DOHH2 (cell line): ENCODE measurements around the gene NIPBL.
"Not testable (repeated sequence)": the region's sequence is repeated elsewhere in the genome, so short reads cannot be mapped to it uniquely, and the experiment has no call there.

ENCODE experiments used
- H3F3A ChIP-seq: fragments of 200-600 bp; sonication (generic), shearing (Covaris generic); 2 replicates; pipeline ENCODE4 v1.6.0; 2016; ENCODE audit warnings: antibody characterized with exemption, mild to moderate bottlenecking; ENCODE audit not compliant: control insufficient read depth, insufficient read depth
- H3K27ac ChIP-seq: fragments of 200-600 bp; sonication (generic); 2 replicates; pipeline ENCODE4 v1.5.1; 2014; ENCODE audit warnings: low read depth, mild to moderate bottlenecking, low read length, moderate library complexity
- H3K27me3 ChIP-seq: fragments of 200-600 bp; sonication (generic); 2 replicates; pipeline ENCODE4 v1.6.1; 2014; ENCODE audit warnings: mild to moderate bottlenecking, low read length, mixed read lengths; ENCODE audit not compliant: control insufficient read depth
- H3K36me3 ChIP-seq: fragments of 200-600 bp; sonication (generic); 2 replicates; pipeline ENCODE4 v1.6.1; 2014; ENCODE audit warnings: mild to moderate bottlenecking, low read length, moderate library complexity, mixed read lengths; ENCODE audit not compliant: control insufficient read depth
- H3K4me1 ChIP-seq: fragments of 200-600 bp; sonication (generic); 2 replicates; pipeline ENCODE4 v1.6.1; 2014; ENCODE audit warnings: mild to moderate bottlenecking, low read length, mixed read lengths; ENCODE audit not compliant: control insufficient read depth
- H3K4me2 ChIP-seq: fragments of 200-600 bp; sonication (generic); 2 replicates; pipeline ENCODE4 v1.6.0; 2014; ENCODE audit warnings: mild to moderate bottlenecking, low read length, moderate library complexity
- H3K4me3 ChIP-seq: fragments of 200-600 bp; sonication (generic); 2 replicates; pipeline ENCODE4 v1.5.1; 2014; ENCODE audit warnings: mild to moderate bottlenecking, low read length, mixed read lengths
- H3K79me2 ChIP-seq: fragments of 200-600 bp; sonication (generic); 2 replicates; pipeline ENCODE4 v1.6.1; 2014; ENCODE audit warnings: mild to moderate bottlenecking, low read length, mixed read lengths; ENCODE audit not compliant: control insufficient read depth
- H3K9me2 ChIP-seq: fragments of 200-600 bp; sonication (generic); replicated peaks from 2 replicates; pipeline ENCODE4 v1.6.1; 2014; ENCODE audit warnings: mild to moderate bottlenecking, low read length, mixed read lengths; ENCODE audit not compliant: control insufficient read depth
- H3K9me3 ChIP-seq: fragments of 200-600 bp; sonication (generic); 2 replicates; pipeline ENCODE4 v1.6.1; 2014; ENCODE audit warnings: antibody characterized with exemption, low read length, mixed read lengths; ENCODE audit not compliant: control insufficient read depth, insufficient read depth
- H4K20me1 ChIP-seq: fragments of 200-600 bp; sonication (generic); 2 replicates; pipeline ENCODE4 v1.6.0; 2014; ENCODE audit warnings: low read depth, mild to moderate bottlenecking, antibody characterized with exemption, low read length, moderate library complexity; ENCODE audit not compliant: control insufficient read depth, insufficient read depth
- CTCF ChIP-seq: fragments of 200-600 bp; sonication (generic); IDR thresholded peaks from one replicate; pipeline ENCODE4 v1.5.1; 2014; ENCODE audit warnings: antibody characterized with exemption, mild to moderate bottlenecking, low read depth, low read length; ENCODE audit not compliant: poor library complexity, severe bottlenecking
- EZH2phosphoT487 ChIP-seq: fragments of 200-600 bp; sonication (generic); IDR thresholded peaks from 2 replicates; pipeline ENCODE4 v1.6.1; 2017; ENCODE audit warnings: borderline replicate concordance, mild to moderate bottlenecking, antibody characterized with exemption, low read length, moderate library complexity, mixed read lengths

The NIPBL gene

DNA sequence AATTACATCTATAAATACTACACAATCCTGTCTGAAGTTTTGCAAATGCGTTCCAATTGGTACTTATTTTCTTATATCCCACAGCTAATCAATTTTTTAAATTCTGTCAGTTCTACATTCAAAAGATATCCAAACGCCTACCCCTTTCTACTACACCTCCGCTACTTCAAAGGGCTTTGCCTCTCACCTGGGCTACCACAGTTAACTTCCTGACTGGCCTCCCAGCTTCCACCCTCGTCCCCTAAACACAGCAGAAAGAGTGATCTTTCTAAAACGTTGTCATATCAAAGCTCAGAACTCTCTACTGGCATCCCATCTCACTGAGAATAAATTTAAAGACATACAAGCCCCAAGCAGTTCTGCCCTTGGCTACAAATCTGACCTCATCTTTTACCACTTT, 32.3 kb upstream of the NIPBL start:
- TF ChIP-seq CTCF: no peak
- TF ChIP-seq EZH2phosphoT487: no peak
- no peaks in the 10 kb centered on the region for H3K27me3 ChIP-seq
- H3K36me3 ChIP-seq: no peaks in the 10 kb centered on the region
- H3K9me3 ChIP-seq: no peaks in the 10 kb centered on the region
- no peak overlapping the region for H3K27ac ChIP-seq
- no peak overlapping the region for H3K4me2 ChIP-seq
- no peaks in the 10 kb centered on the region for H3K79me2 ChIP-seq
- peaks cover 26% of the 10 kb centered on the region for H3K4me1 ChIP-seq
- H3K4me3 ChIP-seq: no peak overlapping the region
- H4K20me1 ChIP-seq: no peaks in the 10 kb centered on the region
- H3K9me2 ChIP-seq: no peaks in the 10 kb centered on the region
- no peaks in the 10 kb centered on the region for H3F3A ChIP-seq

DNA sequence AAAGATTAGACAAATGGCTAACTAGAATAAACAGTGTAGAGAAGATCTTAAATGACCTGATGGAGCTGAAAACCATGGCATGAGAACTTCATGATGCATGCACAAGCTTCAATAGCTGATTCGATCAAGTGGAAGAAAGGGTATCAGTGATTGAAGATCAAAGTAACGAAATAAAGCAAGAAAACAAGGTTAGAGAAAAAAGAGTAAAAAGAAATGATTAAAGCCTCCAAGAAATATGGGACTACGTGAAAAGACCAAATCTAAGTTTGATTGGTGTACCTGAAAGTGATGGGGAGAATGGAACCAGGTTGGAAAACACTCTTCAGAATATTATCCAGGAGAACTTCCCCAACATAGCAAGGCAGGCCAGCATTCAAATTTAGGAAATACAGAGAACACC, 28.0 kb upstream of the NIPBL start:
- not testable (repeated sequence) for H3K4me1 ChIP-seq, H3K4me2 ChIP-seq, H3K9me3 ChIP-seq, H3K9me2 ChIP-seq, H3K27me3 ChIP-seq, H3F3A ChIP-seq, H4K20me1 ChIP-seq, H3K79me2 ChIP-seq, H3K4me3 ChIP-seq, H3K27ac ChIP-seq, H3K36me3 ChIP-seq

DNA sequence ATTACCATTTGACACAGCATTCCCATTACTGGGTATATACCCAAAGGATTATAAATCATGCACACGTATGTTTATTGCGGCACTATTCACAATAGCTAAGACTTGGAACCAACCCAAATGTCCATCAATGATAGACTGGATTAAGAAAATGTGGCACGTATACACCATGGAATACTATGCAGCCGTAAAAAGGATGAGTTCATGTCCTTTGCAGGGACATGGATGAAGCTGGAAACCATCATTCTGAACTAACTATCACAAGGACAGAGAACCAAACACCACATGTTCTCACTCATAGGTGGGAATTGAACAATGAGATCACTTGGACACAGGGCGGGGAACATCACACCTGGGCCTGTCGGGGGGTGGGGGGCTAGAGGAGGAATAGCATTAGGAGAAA, 23.7 kb upstream of the NIPBL start:
- not testable (repeated sequence) for H3K9me2 ChIP-seq, H4K20me1 ChIP-seq, H3K9me3 ChIP-seq, H3K4me2 ChIP-seq, H3K4me3 ChIP-seq, H3F3A ChIP-seq, H3K27ac ChIP-seq, H3K4me1 ChIP-seq, H3K79me2 ChIP-seq, H3K27me3 ChIP-seq, H3K36me3 ChIP-seq

DNA sequence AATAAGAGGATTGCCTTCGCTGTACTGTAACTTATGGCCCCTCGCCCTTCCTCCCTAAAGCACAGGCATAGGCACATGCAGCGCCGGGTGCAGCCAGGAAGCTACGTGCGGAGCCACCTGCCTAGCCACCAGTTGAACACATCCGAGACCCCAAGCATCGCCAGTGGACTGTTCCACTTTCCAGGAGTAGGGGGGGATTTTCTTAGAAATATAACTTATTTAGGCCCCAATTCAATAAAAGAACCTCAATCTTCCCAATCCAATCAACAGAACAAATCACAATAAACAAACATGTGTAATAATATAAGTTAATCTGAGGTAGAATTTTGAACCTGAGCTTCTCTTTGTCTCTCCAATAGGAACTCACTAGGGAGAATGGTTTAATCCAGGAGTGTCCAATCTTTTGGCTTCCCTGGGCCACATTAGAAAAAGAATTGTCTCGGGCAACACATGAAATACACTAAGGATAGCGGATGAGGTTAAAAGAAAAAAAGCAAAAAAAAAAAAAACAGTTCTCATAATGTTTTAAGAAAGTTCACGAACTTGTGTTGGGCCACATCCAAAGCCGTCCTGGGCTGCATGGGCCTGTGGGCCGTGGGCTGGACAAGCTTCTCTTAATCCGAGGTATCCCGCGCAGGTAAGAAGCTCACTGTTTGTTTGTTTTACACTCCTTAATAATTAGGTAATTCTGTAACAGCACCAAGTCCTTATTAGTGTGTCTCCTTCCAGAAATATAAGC, 22.0 kb upstream of the NIPBL start:
- Histone ChIP-seq H3F3A (no peaks in the 10 kb centered on the region), H3K27me3 (no peaks in the 10 kb centered on the region), H3K4me2 (no peak overlapping the region), H3K4me1 (no peaks in the 10 kb centered on the region), H3K9me2 (no peaks in the 10 kb centered on the region), H3K27ac (no peak overlapping the region), H3K79me2 (no peaks in the 10 kb centered on the region), H3K4me3 (no peak overlapping the region), H3K9me3 (no peaks in the 10 kb centered on the region), H3K36me3 (no peaks in the 10 kb centered on the region), H4K20me1 (no peaks in the 10 kb centered on the region)
- TF ChIP-seq EZH2phosphoT487 (no peak), CTCF (no peak)
